ENCODE measurements around the gene CTBP2.

CTBP2 gene

GRCh38 chr10:125159932-125160855, at the start of gene CTBP2:
Gene CTBP2 (minus strand): TSS chr10:125160563.
- intact Hi-C loops (cut with DNase I) = loop anchor here (2.0 to 5.0 kb wide), 3 partner anchors 99 to 243 kb away; no protein-coding TSS in a partner anchor

DNA sequence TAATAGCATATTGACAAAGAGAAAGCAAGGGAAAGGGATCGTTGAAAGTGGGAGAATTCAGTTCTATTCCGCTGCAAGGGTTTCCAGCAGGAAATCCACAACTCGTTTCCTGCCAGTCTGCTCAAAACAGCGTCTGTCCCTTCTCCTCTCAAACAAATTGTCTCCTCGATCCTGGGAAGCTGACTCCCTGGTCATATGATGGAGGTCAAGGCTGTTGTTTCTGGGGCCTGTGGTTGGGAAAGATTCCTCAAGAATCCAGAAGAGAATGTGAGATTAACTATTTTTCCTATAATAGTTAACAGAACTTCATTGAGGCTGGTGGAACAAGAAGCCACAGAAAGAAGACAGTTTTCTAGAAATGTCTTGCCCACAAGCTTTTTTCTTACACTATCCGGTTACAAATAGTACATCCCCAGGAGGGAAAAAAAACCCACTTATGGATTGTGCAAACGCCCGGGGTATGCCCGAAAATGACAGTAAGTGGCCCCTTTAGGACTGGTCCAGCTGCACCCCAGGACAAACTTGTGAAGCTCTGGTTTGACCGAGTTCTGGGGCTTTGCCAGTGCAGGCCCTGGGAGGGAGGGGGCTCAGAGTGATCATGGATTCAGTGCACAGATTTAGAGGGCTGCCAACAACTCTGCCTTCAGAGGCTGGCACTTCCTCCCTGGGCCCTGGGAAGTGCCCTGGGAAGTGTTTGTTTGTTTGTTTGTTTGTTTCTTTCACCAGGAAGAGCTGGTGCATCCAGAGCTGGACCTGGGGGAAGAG, 49.4 kb upstream of the CTBP2 start:
- DNase-seq = peak in 3 of 10 donors; percentile 13 to 37 (median 27)
- intact Hi-C loops (cut with DNase I) = no loop called here

More at GRCh38 chr10:125159932-125160855, at the start of gene CTBP2:
- DNase-seq = peak in 2 of 10 donors; percentile 49 to 77

- no peak for DNase-seq
Measured at GRCh38 chr10:125208854-125209565, 48.6 kb upstream of the CTBP2 start.

DNA sequence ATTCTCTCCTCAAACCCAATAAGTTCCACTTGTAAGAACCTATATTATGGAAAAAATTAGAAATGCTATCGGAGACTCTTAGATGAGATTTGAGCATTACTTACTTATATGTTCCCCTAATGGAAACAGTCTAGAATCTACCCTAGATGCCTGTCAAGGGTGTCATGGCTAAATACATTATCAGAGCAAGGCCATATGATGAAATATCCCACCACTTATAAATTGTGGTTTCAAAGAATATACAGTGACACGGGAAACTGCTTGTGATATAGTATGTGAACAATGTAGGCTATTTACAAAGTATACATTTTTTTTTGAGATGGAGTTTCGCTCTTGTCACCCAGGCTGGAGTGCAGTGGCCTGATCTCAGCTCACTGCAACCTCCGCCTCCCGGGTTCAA, 46.3 kb upstream of the CTBP2 start:
- intact Hi-C loops (cut with DNase I) = no loop called here
- no peak for DNase-seq

More at GRCh38 chr10:125208854-125209565, 48.6 kb upstream of the CTBP2 start:
- intact Hi-C loops (cut with DNase I) = no loop called here

DNA sequence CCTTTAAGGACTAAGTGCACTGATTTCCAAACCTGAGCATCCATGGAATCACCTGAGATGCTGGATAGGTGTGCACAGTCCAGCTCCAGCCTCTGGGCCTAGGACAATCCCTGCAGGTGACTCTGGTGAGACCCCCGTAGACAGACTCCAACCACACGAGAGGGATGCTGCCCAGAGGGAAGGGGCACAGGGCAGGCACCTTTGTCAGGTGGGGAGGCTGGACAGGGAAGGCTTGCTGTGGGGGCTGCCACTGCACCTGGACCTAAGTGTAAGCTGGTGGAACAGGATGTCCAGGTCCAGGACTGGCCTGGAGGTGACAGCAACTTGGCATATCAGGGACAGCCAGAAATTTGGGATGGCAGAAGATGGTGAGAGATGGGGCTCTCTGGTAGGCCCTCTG, 45.1 kb upstream of the CTBP2 start:
- intact Hi-C loops (cut with DNase I) = no loop called here
- no peak for DNase-seq

- intact Hi-C loops (cut with DNase I) = no loop called here
- no peak for DNase-seq
Measured at GRCh38 chr10:125204400-125204799, 44.0 kb upstream of the CTBP2 start.

DNA sequence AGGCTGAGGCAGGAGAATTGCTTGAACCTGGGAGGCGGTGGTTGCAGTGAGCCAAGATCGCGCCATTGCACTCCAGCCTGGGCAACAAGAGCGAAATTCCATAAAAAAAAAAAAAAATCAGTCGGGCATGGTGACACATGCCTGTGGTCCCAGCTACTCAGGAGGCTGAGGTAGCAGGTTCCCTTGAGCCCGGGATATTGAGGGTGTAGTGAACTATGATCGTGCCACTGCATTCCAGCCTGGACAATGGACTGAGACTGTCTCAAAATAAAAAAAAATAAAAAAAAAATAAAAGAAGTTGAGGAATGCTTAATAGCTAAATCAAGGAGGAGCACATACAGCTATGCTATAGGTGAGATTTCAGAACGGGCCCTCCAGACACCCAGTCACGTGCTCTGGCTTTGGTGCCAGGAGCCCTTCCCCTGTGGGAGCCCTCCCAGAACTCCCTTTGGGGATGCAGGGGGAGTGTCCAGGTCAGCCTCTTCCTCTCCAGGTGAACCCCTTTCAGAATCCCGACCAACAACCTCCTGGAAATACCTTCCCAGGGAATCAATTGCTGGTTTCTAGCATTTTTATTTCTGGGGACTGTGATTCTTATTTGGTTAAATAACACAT, 42.9 kb upstream of the CTBP2 start:
- intact Hi-C loops (cut with DNase I) = no loop called here
- DNase-seq = no peak

GRCh38 chr10:125201791-125202622, 41.6 kb upstream of the CTBP2 start:
- intact Hi-C loops (cut with DNase I) = no loop called here
- DNase-seq = no peak

DNA sequence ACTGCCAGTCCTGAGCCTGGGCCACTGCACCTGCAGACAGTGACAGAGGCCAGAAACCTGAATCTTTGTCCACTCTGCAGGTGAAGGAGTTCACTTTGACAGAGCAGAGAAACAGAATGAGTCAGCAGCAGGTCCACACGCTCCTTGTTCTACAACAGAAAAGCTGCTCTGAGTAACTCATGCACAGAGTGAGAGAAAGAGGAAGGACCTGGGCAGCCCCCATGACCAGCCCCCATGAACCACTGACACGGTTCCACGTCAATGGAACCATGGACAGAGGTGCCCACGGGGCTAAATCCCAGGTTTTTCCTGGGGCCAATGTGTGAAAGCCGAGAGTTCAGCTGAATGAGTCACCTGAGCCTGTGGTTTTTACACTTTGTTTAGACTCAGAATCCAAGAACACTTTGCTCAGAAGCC, 40.8 kb upstream of the CTBP2 start:
- no peak for DNase-seq
- intact Hi-C loops (cut with DNase I) = no loop called here

GRCh38 chr10:125200396-125200795, 40.0 kb upstream of the CTBP2 start:
- DNase-seq = no peak
- intact Hi-C loops (cut with DNase I) = no loop called here

- DNase-seq = no peak
- intact Hi-C loops (cut with DNase I) = no loop called here
Measured at GRCh38 chr10:125199270-125199669, 38.9 kb upstream of the CTBP2 start.

GRCh38 chr10:125194814-125195213, 34.5 kb upstream of the CTBP2 start:
- intact Hi-C loops (cut with DNase I) = no loop called here
- no peak for DNase-seq

DNA sequence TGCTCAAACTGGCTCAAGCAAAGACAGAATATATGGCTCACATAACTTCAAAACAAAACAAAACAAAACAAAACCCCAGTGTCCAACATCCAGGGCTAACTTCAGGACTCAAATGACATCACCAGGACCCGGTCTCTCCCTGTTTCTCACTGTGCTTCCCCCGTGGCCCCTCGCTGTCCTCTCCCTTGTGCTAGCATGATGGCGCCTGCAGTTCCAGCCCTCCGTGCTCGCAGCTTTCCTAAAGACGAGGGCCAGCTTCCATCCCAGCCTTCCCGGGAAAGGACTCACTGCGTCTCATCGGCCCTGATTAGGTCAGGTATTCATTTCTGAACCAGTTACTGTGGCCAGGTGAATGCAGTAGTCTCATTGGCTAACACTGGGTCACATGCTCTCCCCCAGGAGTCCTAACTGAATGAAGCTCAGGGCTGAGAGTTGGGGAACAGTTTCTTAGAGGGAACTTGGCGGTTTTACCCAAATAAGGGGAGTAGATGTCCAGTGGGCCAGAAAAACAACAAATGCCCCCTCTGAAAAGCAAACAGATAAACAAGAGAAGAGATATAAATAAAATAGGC, 33.0 kb upstream of the CTBP2 start:
- intact Hi-C loops (cut with DNase I) = no loop called here
- no peak for DNase-seq

DNA sequence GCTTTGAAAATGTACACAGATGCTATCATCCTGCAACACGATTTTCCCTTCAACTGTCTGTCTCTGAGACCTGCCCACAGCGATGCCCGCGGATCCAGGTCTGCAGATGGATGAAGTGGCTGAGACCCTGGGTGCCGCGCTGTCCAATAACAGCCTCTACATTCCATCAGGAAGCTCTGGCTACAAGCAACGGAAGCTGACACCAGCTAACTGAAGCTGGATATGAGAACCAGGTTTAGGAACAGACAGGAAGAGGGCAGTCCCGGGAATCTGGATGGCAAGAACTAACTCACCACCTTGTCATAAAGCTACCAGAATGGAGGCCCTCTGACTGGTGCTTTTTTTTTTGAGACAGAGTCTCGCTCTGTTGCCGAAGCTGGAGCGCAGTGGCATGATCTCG, 32.3 kb upstream of the CTBP2 start:
- no peak for DNase-seq
- intact Hi-C loops (cut with DNase I) = no loop called here

GRCh38 chr10:125192005-125192404, 31.6 kb upstream of the CTBP2 start:
- no peak for DNase-seq
- intact Hi-C loops (cut with DNase I) = no loop called here

DNA sequence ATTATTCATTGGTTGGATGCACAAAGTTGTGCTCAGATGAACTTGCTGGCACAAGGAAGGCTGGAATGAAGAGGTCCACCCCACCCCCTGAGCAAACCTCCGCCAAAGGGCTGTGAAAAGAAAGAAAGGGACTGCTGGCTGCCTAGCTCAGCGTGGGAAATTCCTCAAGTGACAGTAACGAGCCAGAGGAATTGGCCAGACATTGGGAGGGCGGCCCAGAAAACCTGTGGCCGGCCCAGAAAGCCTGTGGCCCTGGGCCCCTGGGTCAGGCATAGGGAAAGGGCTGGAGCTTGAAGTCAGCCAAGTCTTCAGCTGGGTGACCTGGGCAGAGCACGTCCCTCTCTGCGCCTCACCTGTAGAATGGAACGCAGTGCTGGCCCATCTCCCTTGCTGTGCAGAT, 30.6 kb upstream of the CTBP2 start:
- intact Hi-C loops (cut with DNase I) = no loop called here
- peak in 3 of 10 donors; percentile 13 to 32 (median 17) for DNase-seq

DNA sequence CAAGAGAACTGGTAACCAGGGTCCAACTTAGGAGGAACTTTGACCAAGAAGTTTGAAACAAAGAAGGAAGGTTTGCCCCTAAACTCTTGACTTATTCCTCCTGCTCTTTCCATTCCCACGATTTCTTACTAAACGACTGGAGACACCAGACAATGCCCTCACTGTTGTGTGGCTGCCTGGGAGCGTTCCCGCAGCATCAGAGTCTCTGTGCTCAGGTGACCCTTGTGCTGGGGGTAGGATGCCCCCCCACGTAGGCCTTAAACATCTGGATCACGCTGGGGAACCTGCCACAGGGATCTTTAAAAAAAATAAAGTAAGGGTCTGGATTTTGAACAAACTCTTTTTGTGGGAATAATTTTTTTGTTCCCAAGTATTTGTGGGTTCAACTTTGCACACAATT, 30.1 kb upstream of the CTBP2 start:
- intact Hi-C loops (cut with DNase I) = no loop called here
- DNase-seq = no peak

- no peak for DNase-seq
- intact Hi-C loops (cut with DNase I) = no loop called here
Measured at GRCh38 chr10:125189162-125189561, 28.8 kb upstream of the CTBP2 start.
